ENCODE measurements around the gene RYR2.
"Not testable (repeated sequence)": the region's sequence is repeated elsewhere in the genome, so short reads cannot be mapped to it uniquely, and the experiment has no call there.

Gene RYR2

GRCh38 chr1:237580726-237581125, 538.7 kb downstream of the RYR2 start:
- DNase-seq (ENCODE audit: low read depth, low spot score): no peak
- in situ Hi-C loops (cut with HindIII; ENCODE audit: low sequenced_read_pairs): no loop called here
- no peak overlapping the region for H3K4me3 ChIP-seq (ENCODE audit: low read depth, low read length)
- no peak for TF ChIP-seq CTCF (IDR thresholded peaks at IDR 0.05; ENCODE audit: low read depth, low read length)

GRCh38 chr1:237583270-237583669, 541.3 kb downstream of the RYR2 start:
- in situ Hi-C loops (cut with HindIII; ENCODE audit: low sequenced_read_pairs): no loop called here
- TF ChIP-seq CTCF (IDR thresholded peaks at IDR 0.05; ENCODE audit: low read depth, low read length): no peak
- H3K4me3 ChIP-seq (ENCODE audit: low read depth, low read length): no peak overlapping the region
- DNase-seq (ENCODE audit: low read depth, low spot score): no peak

- TF ChIP-seq CTCF (IDR thresholded peaks at IDR 0.05; ENCODE audit: low read depth, low read length): no peak
- in situ Hi-C loops (cut with HindIII; ENCODE audit: low sequenced_read_pairs): no loop called here
- no peak overlapping the region for H3K4me3 ChIP-seq (ENCODE audit: low read depth, low read length)
- DNase-seq (ENCODE audit: low read depth, low spot score): no peak
Measured at GRCh38 chr1:237583756-237584155, 541.8 kb downstream of the RYR2 start.

GRCh38 chr1:237590386-237590785, 548.4 kb downstream of the RYR2 start:
- no peak overlapping the region for H3K4me3 ChIP-seq (ENCODE audit: low read depth, low read length)
- no peak for TF ChIP-seq CTCF (IDR thresholded peaks at IDR 0.05; ENCODE audit: low read depth, low read length)
- in situ Hi-C loops (cut with HindIII; ENCODE audit: low sequenced_read_pairs): no loop called here
- DNase-seq (ENCODE audit: low read depth, low spot score): no peak

- H3K4me3 ChIP-seq (ENCODE audit: low read depth, low read length): no peak overlapping the region
- no peak for DNase-seq (ENCODE audit: low read depth, low spot score)
- in situ Hi-C loops (cut with HindIII; ENCODE audit: low sequenced_read_pairs): no loop called here
- TF ChIP-seq CTCF (IDR thresholded peaks at IDR 0.05; ENCODE audit: low read depth, low read length): no peak
Measured at GRCh38 chr1:237591353-237591752, 549.4 kb downstream of the RYR2 start.

GRCh38 chr1:237603036-237603568, 561.1 kb downstream of the RYR2 start:
- in situ Hi-C loops (cut with HindIII; ENCODE audit: low sequenced_read_pairs): not testable (repeated sequence)

GRCh38 chr1:237608433-237608832, 566.4 kb downstream of the RYR2 start:
- no peak for DNase-seq (ENCODE audit: low read depth, low spot score)
- in situ Hi-C loops (cut with HindIII; ENCODE audit: low sequenced_read_pairs): no loop called here
- no peak overlapping the region for H3K4me3 ChIP-seq (ENCODE audit: low read depth, low read length)
- TF ChIP-seq CTCF (IDR thresholded peaks at IDR 0.05; ENCODE audit: low read depth, low read length): no peak

More at GRCh38 chr1:237603036-237603568, 561.1 kb downstream of the RYR2 start:
- peak; percentile 8 for DNase-seq (ENCODE audit: low read depth, low spot score)
- H3K4me3 ChIP-seq (ENCODE audit: low read depth, low read length): not testable (repeated sequence)

Measured in astrocyte of the spinal cord (primary cell).